GM23338 (cell line): ENCODE measurements around the gene FAP. TPM values are rescaled to one million over a fixed set of nuclear protein-coding genes. Genes with fewer than 3 reads are reported as not detected.

Source experiments
- ATAC-seq: fragments of 200-7000 bp; cut with Tn5 transposase; 3 replicates; pipeline ENCODE4 v1.9.1; 2020
- DNase-seq: peaks from one replicate; pipeline ENCODE4 v3.0.0-alpha.2; 2015; ENCODE audit warnings: low spot score
- H2AFZ ChIP-seq: fragments of 200-600 bp; sonication (generic); 2 replicates; pipeline ENCODE4 v1.8.0; 2016; ENCODE audit warnings: antibody characterized with exemption, mild to moderate bottlenecking, moderate library complexity
- H3F3A ChIP-seq: fragments of 200-600 bp; sonication (generic); replicated peaks from 2 replicates; pipeline ENCODE4 v1.8.0; 2017; ENCODE audit warnings: antibody characterized with exemption, mixed run types, low read depth
- H3K27ac ChIP-seq: fragments of 200-600 bp; sonication (generic); 2 replicates; pipeline ENCODE4 v1.6.1; 2016; ENCODE audit warnings: low read depth
- H3K27me3 ChIP-seq: fragments of 200-600 bp; sonication (generic); 2 replicates; pipeline ENCODE4 v1.8.0; 2016; ENCODE audit warnings: mild to moderate bottlenecking, mixed run types, moderate library complexity; ENCODE audit not compliant: insufficient read depth
- H3K36me3 ChIP-seq: fragments of 200-600 bp; sonication (generic); 2 replicates; pipeline ENCODE4 v1.8.0; 2016; ENCODE audit warnings: mild to moderate bottlenecking; ENCODE audit not compliant: insufficient read depth
- H3K4me1 ChIP-seq: fragments of 200-600 bp; sonication (generic); 2 replicates; pipeline ENCODE4 v1.8.0; 2016; ENCODE audit warnings: mild to moderate bottlenecking, moderate library complexity; ENCODE audit not compliant: insufficient read depth
- H3K4me2 ChIP-seq: fragments of 200-600 bp; sonication (generic); 2 replicates; pipeline ENCODE4 v1.7.1; 2017; ENCODE audit warnings: mixed run types
- H3K4me3 ChIP-seq: fragments of 200-600 bp; sonication (generic); 2 replicates; pipeline ENCODE4 v1.6.1; 2016; ENCODE audit warnings: mixed run types
- H3K79me2 ChIP-seq: fragments of 200-600 bp; sonication (generic); replicated peaks from 2 replicates; pipeline ENCODE4 v1.8.0; 2017; ENCODE audit warnings: mild to moderate bottlenecking; ENCODE audit not compliant: insufficient read depth
- H3K9me2 ChIP-seq: fragments of 200-600 bp; sonication (generic); 2 replicates; pipeline ENCODE4 v1.8.0; 2017; ENCODE audit not compliant: insufficient read depth
- H4K20me1 ChIP-seq: fragments of 200-600 bp; sonication (generic); replicated peaks from 2 replicates; pipeline ENCODE4 v1.8.0; 2017; ENCODE audit warnings: mild to moderate bottlenecking; ENCODE audit not compliant: insufficient read depth
- H3K27ac Mint-ChIP-seq: 2 replicates; pipeline ENCODE4 v1.8.0; 2020; ENCODE audit warnings: inconsistent platforms, mild to moderate bottlenecking, moderate library complexity, mixed read lengths
- H3K27me3 Mint-ChIP-seq: 3 replicates; pipeline ENCODE4 v1.8.0; 2022; ENCODE audit warnings: low read depth, mild to moderate bottlenecking, moderate library complexity, mixed read lengths, inconsistent platforms; ENCODE audit not compliant: insufficient read depth, poor library complexity
- H3K36me3 Mint-ChIP-seq: 3 replicates; pipeline ENCODE4 v1.8.0; 2021; ENCODE audit warnings: low read depth, mild to moderate bottlenecking, inconsistent platforms, moderate library complexity, mixed read lengths
- H3K4me1 Mint-ChIP-seq: 3 replicates; pipeline ENCODE4 v1.8.0; 2020; ENCODE audit warnings: mild to moderate bottlenecking, inconsistent platforms, mixed read lengths
- H3K4me3 Mint-ChIP-seq: 3 replicates; pipeline ENCODE4 v1.8.0; 2021; ENCODE audit warnings: moderate library complexity, mild to moderate bottlenecking, inconsistent platforms, mixed read lengths
- H3K9me3 Mint-ChIP-seq: 3 replicates; pipeline ENCODE4 v1.8.0; 2020; ENCODE audit warnings: moderate library complexity, mild to moderate bottlenecking, inconsistent platforms, mixed read lengths
- CREB1 ChIP-seq: fragments of 250-450 bp; sonication (Bioruptor Pico); IDR thresholded peaks from 2 replicates; pipeline ENCODE4 v1.5.0; 2020; ENCODE audit warnings: low read depth, mild to moderate bottlenecking, moderate library complexity
- CTCF ChIP-seq, 2 experiments: fragments of 200-600 bp in 1 of 2; sonication (generic) in 1 of 2; conservative IDR thresholded peaks; 2 replicates each; pipeline versions ENCODE4 v1.5.1 to v1.6.1; 2016 to 2017; ENCODE audit warnings: antibody characterized with exemption in 2 of 2, low read depth in 2 of 2, mild to moderate bottlenecking in 2 of 2, moderate library complexity in 1 of 2
- EZH2 ChIP-seq: fragments of 200-600 bp; sonication (generic); IDR thresholded peaks from one replicate; pipeline ENCODE4 v1.8.0; 2017; ENCODE audit warnings: antibody characterized with exemption, mild to moderate bottlenecking, low read depth; ENCODE audit not compliant: unreplicated experiment
- EZH2phosphoT487 ChIP-seq: fragments of 200-600 bp; sonication (generic); IDR thresholded peaks from one replicate; pipeline ENCODE4 v1.8.1; 2018; ENCODE audit warnings: antibody characterized with exemption; ENCODE audit not compliant: unreplicated experiment
- JUNB ChIP-seq: IDR thresholded peaks from one replicate; pipeline ENCODE4 v1.6.1; 2016; ENCODE audit warnings: antibody characterized with exemption; ENCODE audit not compliant: unreplicated experiment
- NANOG ChIP-seq: IDR thresholded peaks from 2 replicates; pipeline ENCODE4 v1.6.1; 2016; ENCODE audit warnings: antibody characterized with exemption, borderline replicate concordance
- POLR2AphosphoS5 ChIP-seq: IDR thresholded peaks from 2 replicates; pipeline ENCODE4 v1.6.1; 2016; ENCODE audit warnings: antibody characterized with exemption, low read depth
- STAT1 ChIP-seq: IDR thresholded peaks from one replicate; pipeline ENCODE4 v1.6.1; 2016; ENCODE audit warnings: antibody characterized with exemption; ENCODE audit not compliant: unreplicated experiment
- ZNF114 ChIP-seq: fragments of 250-450 bp; sonication (Bioruptor Pico); IDR thresholded peaks from 2 replicates; pipeline ENCODE4 v1.5.0; 2020; ENCODE audit warnings: mild to moderate bottlenecking, moderate library complexity
- ZNF331 ChIP-seq: fragments of 250-450 bp; sonication (Bioruptor Pico); IDR thresholded peaks from 2 replicates; pipeline ENCODE4 v1.5.0; 2020; ENCODE audit warnings: low read depth, mild to moderate bottlenecking, moderate library complexity
- polyA plus RNA-seq: library from polyadenylated mRNA; unstranded; fragments of >200 nt; fragmentation: Nextera tagmentation; extraction: Ambion mirVana; gene quantifications from 2 replicates; pipeline ENCODE4 v1.2.1, GENCODE V29; 2016
- total RNA-seq: library from RNA; depleted of rRNA; stranded (reverse); fragments of >200 nt; shearing (Covaris generic); gene quantifications from 2 replicates; pipeline ENCODE4 v1.2.3, GENCODE V29; 2014
- TF ChIP-seq, protein P1 (sequence below): IDR thresholded peaks from one replicate; pipeline ENCODE4 v1.6.1; 2018; ENCODE audit warnings: antibody characterized with exemption; ENCODE audit not compliant: unreplicated experiment
- TF ChIP-seq, protein P2 (sequence below): fragments of 250-450 bp; sonication (Bioruptor Pico); IDR thresholded peaks from 2 replicates; pipeline ENCODE4 v1.5.0; 2020; ENCODE audit warnings: mild to moderate bottlenecking, moderate library complexity
- TF ChIP-seq, protein P3 (sequence below): IDR thresholded peaks from 2 replicates; pipeline ENCODE4 v1.6.1; 2016; ENCODE audit warnings: antibody characterized with exemption

FAP gene
- total and polyA plus RNA-seq, 2 experiments from 2014 or later, result not detected

DNA sequence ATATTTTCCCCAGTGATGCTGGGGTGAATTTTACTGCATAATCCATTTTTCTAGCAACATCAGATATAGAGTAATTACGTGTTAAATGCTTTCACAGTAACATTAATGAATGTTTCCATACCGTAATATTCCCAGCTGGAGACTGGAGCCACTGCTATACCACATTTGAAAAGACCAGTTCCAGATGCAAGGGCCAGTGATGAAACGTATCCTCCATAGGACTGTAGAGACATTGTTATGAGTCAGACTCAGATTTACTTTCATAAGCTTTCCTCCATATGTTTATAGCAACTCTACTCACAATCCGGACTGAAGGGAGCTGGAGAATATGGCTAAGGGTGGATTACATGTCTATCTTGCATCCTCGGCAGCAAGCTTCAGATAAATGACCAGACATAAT is 68.5 kb downstream of the FAP start:
- H3K79me2 ChIP-seq, result no peaks in the 10 kb centered on the region
- no peaks in the 10 kb centered on the region for H3K9me2 ChIP-seq
- H3K4me1 ChIP-seq, result peaks cover 18% of the 10 kb centered on the region
- no peak for ATAC-seq
- no peaks in the 10 kb centered on the region for H3F3A ChIP-seq
- no peak overlapping the region for H3K27ac ChIP-seq
- H3K36me3 ChIP-seq, result no peaks in the 10 kb centered on the region
- TF ChIP-seq POLR2AphosphoS5, result no peak
- no peak for TF ChIP-seq ZNF331
- no peak for TF ChIP-seq NANOG
- no peak for TF ChIP-seq STAT1
- TF ChIP-seq, protein P1, sequence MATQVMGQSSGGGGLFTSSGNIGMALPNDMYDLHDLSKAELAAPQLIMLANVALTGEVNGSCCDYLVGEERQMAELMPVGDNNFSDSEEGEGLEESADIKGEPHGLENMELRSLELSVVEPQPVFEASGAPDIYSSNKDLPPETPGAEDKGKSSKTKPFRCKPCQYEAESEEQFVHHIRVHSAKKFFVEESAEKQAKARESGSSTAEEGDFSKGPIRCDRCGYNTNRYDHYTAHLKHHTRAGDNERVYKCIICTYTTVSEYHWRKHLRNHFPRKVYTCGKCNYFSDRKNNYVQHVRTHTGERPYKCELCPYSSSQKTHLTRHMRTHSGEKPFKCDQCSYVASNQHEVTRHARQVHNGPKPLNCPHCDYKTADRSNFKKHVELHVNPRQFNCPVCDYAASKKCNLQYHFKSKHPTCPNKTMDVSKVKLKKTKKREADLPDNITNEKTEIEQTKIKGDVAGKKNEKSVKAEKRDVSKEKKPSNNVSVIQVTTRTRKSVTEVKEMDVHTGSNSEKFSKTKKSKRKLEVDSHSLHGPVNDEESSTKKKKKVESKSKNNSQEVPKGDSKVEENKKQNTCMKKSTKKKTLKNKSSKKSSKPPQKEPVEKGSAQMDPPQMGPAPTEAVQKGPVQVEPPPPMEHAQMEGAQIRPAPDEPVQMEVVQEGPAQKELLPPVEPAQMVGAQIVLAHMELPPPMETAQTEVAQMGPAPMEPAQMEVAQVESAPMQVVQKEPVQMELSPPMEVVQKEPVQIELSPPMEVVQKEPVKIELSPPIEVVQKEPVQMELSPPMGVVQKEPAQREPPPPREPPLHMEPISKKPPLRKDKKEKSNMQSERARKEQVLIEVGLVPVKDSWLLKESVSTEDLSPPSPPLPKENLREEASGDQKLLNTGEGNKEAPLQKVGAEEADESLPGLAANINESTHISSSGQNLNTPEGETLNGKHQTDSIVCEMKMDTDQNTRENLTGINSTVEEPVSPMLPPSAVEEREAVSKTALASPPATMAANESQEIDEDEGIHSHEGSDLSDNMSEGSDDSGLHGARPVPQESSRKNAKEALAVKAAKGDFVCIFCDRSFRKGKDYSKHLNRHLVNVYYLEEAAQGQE, result no peak
- no peak for TF ChIP-seq CTCF (conservative IDR thresholded peaks at IDR 0.05; ENCODE audit: low read depth in 2 of 2)
- TF ChIP-seq EZH2, result no peak
- TF ChIP-seq EZH2phosphoT487, result no peak
- TF ChIP-seq, protein P2, sequence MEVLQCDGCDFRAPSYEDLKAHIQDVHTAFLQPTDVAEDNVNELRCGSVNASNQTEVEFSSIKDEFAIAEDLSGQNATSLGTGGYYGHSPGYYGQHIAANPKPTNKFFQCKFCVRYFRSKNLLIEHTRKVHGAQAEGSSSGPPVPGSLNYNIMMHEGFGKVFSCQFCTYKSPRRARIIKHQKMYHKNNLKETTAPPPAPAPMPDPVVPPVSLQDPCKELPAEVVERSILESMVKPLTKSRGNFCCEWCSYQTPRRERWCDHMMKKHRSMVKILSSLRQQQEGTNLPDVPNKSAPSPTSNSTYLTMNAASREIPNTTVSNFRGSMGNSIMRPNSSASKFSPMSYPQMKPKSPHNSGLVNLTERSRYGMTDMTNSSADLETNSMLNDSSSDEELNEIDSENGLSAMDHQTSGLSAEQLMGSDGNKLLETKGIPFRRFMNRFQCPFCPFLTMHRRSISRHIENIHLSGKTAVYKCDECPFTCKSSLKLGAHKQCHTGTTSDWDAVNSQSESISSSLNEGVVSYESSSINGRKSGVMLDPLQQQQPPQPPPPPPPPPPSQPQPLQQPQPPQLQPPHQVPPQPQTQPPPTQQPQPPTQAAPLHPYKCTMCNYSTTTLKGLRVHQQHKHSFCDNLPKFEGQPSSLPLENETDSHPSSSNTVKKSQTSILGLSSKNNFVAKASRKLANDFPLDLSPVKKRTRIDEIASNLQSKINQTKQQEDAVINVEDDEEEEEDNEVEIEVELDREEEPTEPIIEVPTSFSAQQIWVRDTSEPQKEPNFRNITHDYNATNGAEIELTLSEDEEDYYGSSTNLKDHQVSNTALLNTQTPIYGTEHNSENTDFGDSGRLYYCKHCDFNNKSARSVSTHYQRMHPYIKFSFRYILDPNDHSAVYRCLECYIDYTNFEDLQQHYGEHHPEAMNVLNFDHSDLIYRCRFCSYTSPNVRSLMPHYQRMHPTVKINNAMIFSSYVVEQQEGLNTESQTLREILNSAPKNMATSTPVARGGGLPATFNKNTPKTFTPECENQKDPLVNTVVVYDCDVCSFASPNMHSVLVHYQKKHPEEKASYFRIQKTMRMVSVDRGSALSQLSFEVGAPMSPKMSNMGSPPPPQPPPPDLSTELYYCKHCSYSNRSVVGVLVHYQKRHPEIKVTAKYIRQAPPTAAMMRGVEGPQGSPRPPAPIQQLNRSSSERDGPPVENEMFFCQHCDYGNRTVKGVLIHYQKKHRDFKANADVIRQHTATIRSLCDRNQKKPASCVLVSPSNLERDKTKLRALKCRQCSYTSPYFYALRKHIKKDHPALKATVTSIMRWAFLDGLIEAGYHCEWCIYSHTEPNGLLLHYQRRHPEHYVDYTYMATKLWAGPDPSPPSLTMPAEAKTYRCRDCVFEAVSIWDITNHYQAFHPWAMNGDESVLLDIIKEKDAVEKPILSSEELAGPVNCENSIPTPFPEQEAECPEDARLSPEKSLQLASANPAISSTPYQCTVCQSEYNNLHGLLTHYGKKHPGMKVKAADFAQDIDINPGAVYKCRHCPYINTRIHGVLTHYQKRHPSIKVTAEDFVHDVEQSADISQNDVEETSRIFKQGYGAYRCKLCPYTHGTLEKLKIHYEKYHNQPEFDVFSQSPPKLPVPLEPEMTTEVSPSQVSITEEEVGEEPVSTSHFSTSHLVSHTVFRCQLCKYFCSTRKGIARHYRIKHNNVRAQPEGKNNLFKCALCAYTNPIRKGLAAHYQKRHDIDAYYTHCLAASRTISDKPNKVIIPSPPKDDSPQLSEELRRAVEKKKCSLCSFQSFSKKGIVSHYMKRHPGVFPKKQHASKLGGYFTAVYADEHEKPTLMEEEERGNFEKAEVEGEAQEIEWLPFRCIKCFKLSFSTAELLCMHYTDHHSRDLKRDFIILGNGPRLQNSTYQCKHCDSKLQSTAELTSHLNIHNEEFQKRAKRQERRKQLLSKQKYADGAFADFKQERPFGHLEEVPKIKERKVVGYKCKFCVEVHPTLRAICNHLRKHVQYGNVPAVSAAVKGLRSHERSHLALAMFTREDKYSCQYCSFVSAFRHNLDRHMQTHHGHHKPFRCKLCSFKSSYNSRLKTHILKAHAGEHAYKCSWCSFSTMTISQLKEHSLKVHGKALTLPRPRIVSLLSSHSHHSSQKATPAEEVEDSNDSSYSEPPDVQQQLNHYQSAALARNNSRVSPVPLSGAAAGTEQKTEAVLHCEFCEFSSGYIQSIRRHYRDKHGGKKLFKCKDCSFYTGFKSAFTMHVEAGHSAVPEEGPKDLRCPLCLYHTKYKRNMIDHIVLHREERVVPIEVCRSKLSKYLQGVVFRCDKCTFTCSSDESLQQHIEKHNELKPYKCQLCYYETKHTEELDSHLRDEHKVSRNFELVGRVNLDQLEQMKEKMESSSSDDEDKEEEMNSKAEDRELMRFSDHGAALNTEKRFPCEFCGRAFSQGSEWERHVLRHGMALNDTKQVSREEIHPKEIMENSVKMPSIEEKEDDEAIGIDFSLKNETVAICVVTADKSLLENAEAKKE (CRISPR knock-in tag), result no peak
- no peak for TF ChIP-seq JUNB
- TF ChIP-seq ZNF114 (CRISPR knock-in tag), result no peak
- TF ChIP-seq, protein P3, sequence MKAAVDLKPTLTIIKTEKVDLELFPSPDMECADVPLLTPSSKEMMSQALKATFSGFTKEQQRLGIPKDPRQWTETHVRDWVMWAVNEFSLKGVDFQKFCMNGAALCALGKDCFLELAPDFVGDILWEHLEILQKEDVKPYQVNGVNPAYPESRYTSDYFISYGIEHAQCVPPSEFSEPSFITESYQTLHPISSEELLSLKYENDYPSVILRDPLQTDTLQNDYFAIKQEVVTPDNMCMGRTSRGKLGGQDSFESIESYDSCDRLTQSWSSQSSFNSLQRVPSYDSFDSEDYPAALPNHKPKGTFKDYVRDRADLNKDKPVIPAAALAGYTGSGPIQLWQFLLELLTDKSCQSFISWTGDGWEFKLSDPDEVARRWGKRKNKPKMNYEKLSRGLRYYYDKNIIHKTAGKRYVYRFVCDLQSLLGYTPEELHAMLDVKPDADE, result no peak
- no peak for TF ChIP-seq CREB1
- no peak overlapping the region for H3K4me2 ChIP-seq
- DNase-seq, result no peak
- H3K27ac Mint-ChIP-seq, result no peak overlapping the region
- no peaks in the 10 kb centered on the region for H3K36me3 Mint-ChIP-seq
- H2AFZ ChIP-seq, result no peak overlapping the region; the same call in 1 of the 2 replicates
- no peaks in the 10 kb centered on the region for H4K20me1 ChIP-seq
- no peak overlapping the region for H3K4me3 ChIP-seq
- peaks cover 5% of the 10 kb centered on the region for H3K27me3 Mint-ChIP-seq
- H3K9me3 Mint-ChIP-seq, result no peaks in the 10 kb centered on the region
- H3K27me3 ChIP-seq, result no peaks in the 10 kb centered on the region
- H3K4me3 Mint-ChIP-seq, result no peak overlapping the region
- H3K4me1 Mint-ChIP-seq, result peaks cover 22% of the 10 kb centered on the region
